ENCODE measurements around the gene SAFB.

The SAFB gene

GRCh38 chr19:5595129-5595528, 27.8 kb upstream of the SAFB start:
- ChIA-PET CTCF (interaction anchor here (1.1 kb wide), 1 partner anchor 16 kb away, joined by 3 read pairs; no protein-coding TSS in a partner anchor), POLR2A (no interaction called here)
- TF ChIP-seq CTCF (IDR thresholded peaks at IDR 0.05; ENCODE audit: control extremely low read depth, extremely low read depth, low read depth, missing control alignments), result no peak
- no peak for DNase-seq (ENCODE audit: extremely low spot score)

GRCh38 chr19:5595745-5596144, 27.1 kb upstream of the SAFB start:
- DNase-seq (ENCODE audit: extremely low spot score), result no peak
- ChIA-PET POLR2A (interaction anchor here (1.1 kb wide), 1 partner anchor 21 kb away, joined by 3 read pairs; no protein-coding TSS in a partner anchor), CTCF (interaction anchor here (1.1 to 1.2 kb wide), 2 partner anchors 9 to 17 kb away, joined by 3 read pairs; no protein-coding TSS in a partner anchor)
- TF ChIP-seq CTCF (IDR thresholded peaks at IDR 0.05; ENCODE audit: control extremely low read depth, extremely low read depth, low read depth, missing control alignments), result no peak

GRCh38 chr19:5600797-5601196, 22.1 kb upstream of the SAFB start:
- ChIA-PET POLR2A (no interaction called here), CTCF (no interaction called here)
- no peak for TF ChIP-seq CTCF (IDR thresholded peaks at IDR 0.05; ENCODE audit: control extremely low read depth, extremely low read depth, low read depth, missing control alignments)
- DNase-seq (ENCODE audit: extremely low spot score), result no peak

GRCh38 chr19:5603626-5604025, 19.3 kb upstream of the SAFB start:
- CTCF ChIA-PET, result interaction anchor here (1.0 kb wide), 1 partner anchor 30 kb away, joined by 4 read pairs; no protein-coding TSS in a partner anchor

GRCh38 chr19:5605362-5605761, 17.5 kb upstream of the SAFB start:
- no peak for DNase-seq (ENCODE audit: extremely low spot score)
- no peak for TF ChIP-seq CTCF (IDR thresholded peaks at IDR 0.05; ENCODE audit: control extremely low read depth, extremely low read depth, low read depth, missing control alignments)
- ChIA-PET POLR2A (interaction anchor here (0.7 kb wide), 1 partner anchor 16 kb away, joined by 3 read pairs; no protein-coding TSS in a partner anchor), CTCF (interaction anchor here (1.4 to 1.5 kb wide), 3 partner anchors 12 to 16 kb away, joined by 3 to 4 read pairs (median 4); no protein-coding TSS in a partner anchor)

More at GRCh38 chr19:5603626-5604025, 19.3 kb upstream of the SAFB start:
- POLR2A ChIA-PET, result no interaction called here
- DNase-seq (ENCODE audit: extremely low spot score), result no peak
- no peak for TF ChIP-seq CTCF (IDR thresholded peaks at IDR 0.05; ENCODE audit: control extremely low read depth, extremely low read depth, low read depth, missing control alignments)

GRCh38 chr19:5607318-5608275, 15.3 kb upstream of the SAFB start:
- CTCF ChIA-PET, result interaction anchor here (2.6 kb wide), 1 partner anchor 12 kb away, joined by 13 read pairs; no protein-coding TSS in a partner anchor
- POLR2A ChIA-PET, result interaction anchor here (2.0 kb wide), 1 partner anchor 15 kb away, joined by 7 read pairs; the partner anchor contains the start of genes SAFB and SAFB2
- no peak for DNase-seq (ENCODE audit: extremely low spot score)
- TF ChIP-seq CTCF (IDR thresholded peaks at IDR 0.05; ENCODE audit: control extremely low read depth, extremely low read depth, low read depth, missing control alignments), result no peak

Measured in GM10248 (cell line).